GM12878 (cell line): ENCODE data around the gene FCHSD2. TPM values are rescaled to one million over a fixed set of nuclear protein-coding genes. Genes with fewer than 3 reads are reported as not detected.

ENCODE experiments used
- CBFB ChIP-seq: IDR thresholded peaks from 2 replicates; pipeline ENCODE4 v1.6.1; 2016; ENCODE audit warnings: antibody characterized with exemption, low read depth
- EED ChIP-seq: sonication (generic); IDR thresholded peaks from 2 replicates; pipeline ENCODE4 v1.6.1; 2016; ENCODE audit warnings: antibody characterized with exemption, low read depth
- MYB ChIP-seq: fragments of 150-350 bp; IDR thresholded peaks from 2 replicates; pipeline ENCODE4 v1.6.1; 2014; ENCODE audit warnings: mild to moderate bottlenecking, low read depth, low read length, borderline replicate concordance
- NFXL1 ChIP-seq: fragments of 450-650 bp; IDR thresholded peaks from 2 replicates; pipeline ENCODE4 v1.6.1; 2017; ENCODE audit warnings: antibody characterized with exemption, mild to moderate bottlenecking, borderline replicate concordance
- NKRF ChIP-seq: fragments of 450-650 bp; conservative IDR thresholded peaks from 2 replicates; pipeline ENCODE4 v1.6.1; 2017; ENCODE audit warnings: mild to moderate bottlenecking, moderate library complexity
- RAD21 ChIP-seq: IDR thresholded peaks from 2 replicates; pipeline ENCODE4 v1.6.1; 2011; ENCODE audit warnings: mild to moderate bottlenecking, low read depth, low read length, moderate library complexity; ENCODE audit not compliant: insufficient read depth
- SMAD5 ChIP-seq: IDR thresholded peaks from 2 replicates; pipeline ENCODE4 v1.6.1; 2016; ENCODE audit warnings: antibody characterized with exemption, low read depth
- ZBTB11 ChIP-seq: fragments of 450-650 bp; formaldehyde crosslinking; IDR thresholded peaks from 2 replicates; pipeline ENCODE4 v1.5.0; 2022; ENCODE audit warnings: mild to moderate bottlenecking, missing genetic modification characterization
- ZNF592 ChIP-seq: fragments of 450-650 bp; IDR thresholded peaks from 2 replicates; pipeline ENCODE4 v1.6.1; 2017; ENCODE audit warnings: mild to moderate bottlenecking, moderate library complexity
- ZNF687 ChIP-seq: fragments of 450-650 bp; IDR thresholded peaks from 2 replicates; pipeline ENCODE4 v1.6.1; 2017; ENCODE audit warnings: mild to moderate bottlenecking, moderate library complexity
- polyA plus RNA-seq, 11 experiments: library from polyadenylated mRNA; depleted of rRNA in 4 of 11; unstranded in 6 of 11; stranded (reverse) in 5 of 11; fragments of >200 nt; fragmentation: Nextera tagmentation in 4 of 11; fragmentation: Illumina TruSeq in 1 of 11; extraction: Ambion mirVana in 4 of 11; extraction: Trizol in 1 of 11; gene quantifications; 1 replicate in 1 of 11; 2 replicates in 10 of 11; pipeline versions ENCODE4 v1.2.1 to v1.2.3, GENCODE V29; 2011 to 2016; ENCODE audit warnings: inconsistent platforms in 2 of 11, missing spikeins in 2 of 11, low read depth in 1 of 11
- total RNA-seq, 4 experiments: library from RNA; depleted of rRNA in 3 of 4; stranded (reverse); fragments of >200 nt in 3 of 4; fragmentation: Illumina TruSeq in 1 of 4; extraction: Trizol in 1 of 4; gene quantifications; 2 replicates each; pipeline versions ENCODE4 v1.2.1 to v1.2.3, GENCODE V29; 2013 to 2021

The FCHSD2 gene
- total and polyA plus RNA-seq, 10 of the 15 experiments (the other 5 are each of a cell fraction or from before 2014, with no cell fraction given) = 13.2 to 89.8 (median 47.8) TPM

- TF ChIP-seq ZBTB11 (CRISPR knock-in tag) (no peak), ZNF592 (no peak), NKRF (no peak), SMAD5 (no peak), RAD21 (0 out of 2 replicates have a peak, but pooled peaks have one; percentile 8), NFXL1 (no peak), MYB (no peak), CBFB (peak; percentile 20; the same call in 1 of the 2 replicates), ZNF687 (0 out of 2 replicates have a peak, but pooled peaks have one; percentile 33), EED (peak; percentile 50)
Measured at GRCh38 chr11:72787216-72788104, 354.7 kb downstream of the FCHSD2 start (continued).
